GM06990 (cell line): ENCODE measurements around the gene SPDYC.

ENCODE experiments used
- DNase-seq: peaks from one replicate; pipeline ENCODE4 v3.0.0-alpha.2; 2011; ENCODE audit not compliant: insufficient read length; ENCODE audit errors: extremely low read depth
- H3K27me3 ChIP-seq: replicated peaks from 2 replicates; pipeline ENCODE4 v1.6.0; 2011; ENCODE audit warnings: low read length; ENCODE audit not compliant: control insufficient read depth, insufficient read depth
- H3K36me3 ChIP-seq: 2 replicates; pipeline ENCODE4 v1.5.1; 2011; ENCODE audit warnings: low read length; ENCODE audit not compliant: control insufficient read depth, insufficient read depth
- H3K4me3 ChIP-seq: replicated peaks from 2 replicates; pipeline ENCODE4 v1.5.1; 2011; ENCODE audit warnings: low read depth, mild to moderate bottlenecking, control low read depth, low read length
- TF ChIP-seq, protein P1 (sequence below): IDR thresholded peaks from 2 replicates; pipeline ENCODE4 v1.5.1; 2011; ENCODE audit warnings: low read length, control low read depth, mild to moderate bottlenecking, inconsistent platforms; ENCODE audit not compliant: insufficient read depth, poor library complexity, severe bottlenecking

SPDYC gene

DNA sequence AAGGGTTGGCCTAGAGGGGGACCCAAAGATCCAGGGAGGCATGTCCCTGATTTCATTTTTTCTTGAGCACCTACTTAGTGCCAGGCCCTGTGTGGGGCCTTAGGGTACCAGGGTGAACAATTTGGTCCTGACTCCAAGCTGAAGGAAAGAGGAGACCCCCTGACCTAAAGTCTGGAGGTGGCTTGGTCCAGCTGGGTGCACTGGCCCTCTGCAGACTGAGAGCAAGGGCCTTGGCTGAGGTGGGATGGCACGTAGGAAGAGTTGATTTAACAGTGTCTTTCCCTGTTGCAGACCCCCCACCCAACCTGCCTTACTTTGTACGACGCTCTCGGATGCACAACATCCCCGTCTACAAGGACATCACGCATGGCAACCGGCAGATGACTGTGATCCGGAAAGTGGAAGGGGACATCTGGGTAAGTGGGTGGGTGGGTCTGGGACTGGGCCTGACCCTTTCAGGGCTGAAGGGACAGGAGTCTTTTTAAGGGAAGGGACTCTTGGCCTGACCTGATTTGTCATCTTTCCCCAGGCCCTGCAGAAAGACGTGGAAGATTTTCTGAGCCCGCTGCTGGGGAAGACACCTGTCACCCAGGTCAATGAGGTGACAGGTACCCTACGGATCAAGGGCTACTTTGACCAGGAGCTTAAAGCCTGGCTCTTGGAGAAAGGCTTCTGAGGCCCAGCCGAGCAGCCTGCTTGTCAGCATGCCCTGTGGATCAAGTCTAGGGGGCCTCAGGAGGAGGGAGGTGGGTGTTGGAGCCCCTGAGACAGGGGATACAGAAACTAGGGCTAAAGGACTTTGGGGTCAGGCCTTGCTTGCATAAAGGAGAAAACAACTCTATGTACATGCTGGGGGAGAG is 44.6 kb upstream of the SPDYC start:
- Histone ChIP-seq H3K36me3 (peaks cover 50% of the 10 kb centered on the region), H3K27me3 (no peaks in the 10 kb centered on the region), H3K4me3 (no peak overlapping the region)
- no peak for DNase-seq
- TF ChIP-seq, protein P1, sequence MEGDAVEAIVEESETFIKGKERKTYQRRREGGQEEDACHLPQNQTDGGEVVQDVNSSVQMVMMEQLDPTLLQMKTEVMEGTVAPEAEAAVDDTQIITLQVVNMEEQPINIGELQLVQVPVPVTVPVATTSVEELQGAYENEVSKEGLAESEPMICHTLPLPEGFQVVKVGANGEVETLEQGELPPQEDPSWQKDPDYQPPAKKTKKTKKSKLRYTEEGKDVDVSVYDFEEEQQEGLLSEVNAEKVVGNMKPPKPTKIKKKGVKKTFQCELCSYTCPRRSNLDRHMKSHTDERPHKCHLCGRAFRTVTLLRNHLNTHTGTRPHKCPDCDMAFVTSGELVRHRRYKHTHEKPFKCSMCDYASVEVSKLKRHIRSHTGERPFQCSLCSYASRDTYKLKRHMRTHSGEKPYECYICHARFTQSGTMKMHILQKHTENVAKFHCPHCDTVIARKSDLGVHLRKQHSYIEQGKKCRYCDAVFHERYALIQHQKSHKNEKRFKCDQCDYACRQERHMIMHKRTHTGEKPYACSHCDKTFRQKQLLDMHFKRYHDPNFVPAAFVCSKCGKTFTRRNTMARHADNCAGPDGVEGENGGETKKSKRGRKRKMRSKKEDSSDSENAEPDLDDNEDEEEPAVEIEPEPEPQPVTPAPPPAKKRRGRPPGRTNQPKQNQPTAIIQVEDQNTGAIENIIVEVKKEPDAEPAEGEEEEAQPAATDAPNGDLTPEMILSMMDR = no peak

DNA sequence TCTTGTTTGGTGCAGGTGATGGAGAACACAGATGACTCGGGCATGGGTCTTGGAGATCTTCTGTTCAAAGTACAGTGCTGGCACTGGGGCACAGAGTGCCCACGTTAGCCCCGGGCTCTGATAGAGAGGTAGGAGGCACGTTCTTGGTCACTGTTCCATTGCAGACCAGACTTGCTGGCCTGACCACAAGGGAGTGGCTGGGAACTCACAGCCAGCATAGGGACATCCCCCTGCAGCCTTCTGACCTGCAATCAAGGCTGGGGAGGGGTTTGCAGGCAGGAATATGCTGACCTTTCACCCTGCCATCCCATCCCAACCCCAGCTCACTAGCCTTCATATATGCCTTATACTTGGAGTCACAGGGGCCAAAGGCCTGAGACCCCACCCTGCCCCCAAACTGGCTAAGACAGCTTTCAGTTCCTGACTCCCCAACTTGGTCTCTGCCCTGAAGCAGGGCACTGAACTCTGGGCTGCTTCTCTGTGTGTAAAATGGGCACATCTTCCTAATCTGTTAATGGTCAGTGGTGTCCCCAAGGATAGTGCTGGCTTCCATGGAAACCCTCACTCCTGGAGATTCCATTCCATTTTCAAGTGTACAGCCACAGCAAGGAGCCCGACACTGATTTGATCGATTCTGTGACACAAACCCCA is 43.3 kb upstream of the SPDYC start:
- peaks cover 60% of the 10 kb centered on the region for H3K36me3 ChIP-seq
- no peaks in the 10 kb centered on the region for H3K27me3 ChIP-seq
- H3K4me3 ChIP-seq = no peak overlapping the region
- DNase-seq = no peak
- TF ChIP-seq, protein P1 = no peak

DNA sequence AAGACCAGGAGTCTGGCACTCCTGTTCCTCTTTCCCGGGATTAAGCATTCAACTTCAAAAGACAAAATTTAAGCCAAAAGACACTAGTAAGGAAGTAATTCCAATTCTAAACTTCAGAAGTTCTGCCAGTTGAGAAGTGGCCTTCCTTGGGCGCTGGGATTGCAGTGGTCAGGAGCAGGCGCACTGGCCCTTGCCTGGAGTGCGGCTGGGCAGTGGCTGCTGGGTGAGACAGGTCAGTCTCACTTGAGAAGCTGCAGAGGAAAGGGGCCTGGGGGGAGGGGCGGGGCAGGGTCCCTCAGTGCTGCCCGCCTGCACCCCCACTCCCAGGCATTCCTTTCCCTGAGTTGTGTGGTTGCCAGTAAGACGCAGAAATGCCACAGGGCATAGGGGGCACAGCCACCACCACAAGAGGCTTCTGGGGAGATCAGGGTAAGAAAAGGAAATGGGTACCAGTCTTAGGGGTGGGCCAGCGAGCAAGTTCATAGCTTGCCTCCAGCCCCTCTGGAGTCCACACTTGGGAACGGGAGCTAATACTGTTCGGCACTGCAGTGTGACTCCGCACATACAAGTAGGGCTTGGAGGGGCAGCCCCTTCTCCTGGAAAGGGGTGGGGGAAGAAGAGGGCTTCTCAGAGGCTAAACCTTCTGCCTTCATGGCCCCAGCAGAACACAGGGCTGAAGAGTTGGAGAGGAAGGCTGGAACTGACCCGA is 42.4 kb upstream of the SPDYC start:
- no peak for DNase-seq
- H3K27me3 ChIP-seq = no peaks in the 10 kb centered on the region
- H3K36me3 ChIP-seq = peaks cover 65% of the 10 kb centered on the region
- no peak overlapping the region for H3K4me3 ChIP-seq
- TF ChIP-seq, protein P1 = no peak

DNA sequence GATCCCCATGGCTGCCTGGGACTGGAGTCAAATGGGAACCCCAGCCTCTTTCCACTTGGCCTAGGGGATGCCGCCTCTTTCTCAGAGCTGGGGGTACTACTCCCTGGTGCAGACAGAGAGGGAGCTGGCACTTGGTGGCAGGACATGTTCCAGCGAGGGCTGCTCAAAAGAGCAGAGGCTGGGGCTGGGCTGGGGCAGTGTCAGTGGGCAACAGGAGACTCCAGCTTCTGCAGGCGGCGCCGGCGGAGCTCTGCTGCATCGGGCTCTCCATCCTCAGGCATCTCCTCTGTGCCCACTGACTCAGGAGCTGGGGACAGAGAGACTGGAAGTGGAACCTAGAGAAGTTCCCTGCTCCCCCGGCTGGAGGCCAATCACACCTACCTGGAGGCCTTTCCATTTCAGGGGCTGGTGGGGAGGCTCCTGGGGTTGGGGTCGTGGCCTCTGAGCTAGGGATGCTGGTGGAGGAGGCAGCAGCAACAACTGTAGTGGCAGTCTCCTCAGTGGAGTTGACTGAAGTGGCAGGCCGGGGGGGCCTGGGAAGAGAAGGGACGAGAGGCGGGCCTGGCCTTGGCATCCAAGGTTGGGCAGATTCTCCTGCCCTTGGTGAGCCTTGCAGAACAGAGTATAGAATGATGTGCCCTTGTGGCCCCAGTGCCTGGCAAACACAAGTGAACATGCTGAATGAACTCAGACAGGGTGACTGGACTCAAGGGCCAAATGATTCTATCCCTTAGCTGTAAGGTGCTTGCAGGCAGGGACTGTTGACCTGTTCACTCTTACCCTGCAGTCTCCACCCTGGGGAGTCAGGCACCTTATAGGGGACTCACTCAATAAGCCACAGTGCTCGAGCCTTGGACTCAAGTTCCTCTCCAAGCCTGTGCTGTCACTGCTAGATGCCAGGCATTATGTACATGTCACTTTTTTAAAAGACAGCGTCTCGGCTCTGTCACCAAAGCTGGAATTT is 41.6 kb upstream of the SPDYC start:
- Histone ChIP-seq H3K36me3 (peaks cover 67% of the 10 kb centered on the region), H3K27me3 (no peaks in the 10 kb centered on the region), H3K4me3 (no peak overlapping the region)
- TF ChIP-seq, protein P1 = no peak
- DNase-seq = no peak
